ENCODE data around the gene CDX1.

Gene CDX1

DNA sequence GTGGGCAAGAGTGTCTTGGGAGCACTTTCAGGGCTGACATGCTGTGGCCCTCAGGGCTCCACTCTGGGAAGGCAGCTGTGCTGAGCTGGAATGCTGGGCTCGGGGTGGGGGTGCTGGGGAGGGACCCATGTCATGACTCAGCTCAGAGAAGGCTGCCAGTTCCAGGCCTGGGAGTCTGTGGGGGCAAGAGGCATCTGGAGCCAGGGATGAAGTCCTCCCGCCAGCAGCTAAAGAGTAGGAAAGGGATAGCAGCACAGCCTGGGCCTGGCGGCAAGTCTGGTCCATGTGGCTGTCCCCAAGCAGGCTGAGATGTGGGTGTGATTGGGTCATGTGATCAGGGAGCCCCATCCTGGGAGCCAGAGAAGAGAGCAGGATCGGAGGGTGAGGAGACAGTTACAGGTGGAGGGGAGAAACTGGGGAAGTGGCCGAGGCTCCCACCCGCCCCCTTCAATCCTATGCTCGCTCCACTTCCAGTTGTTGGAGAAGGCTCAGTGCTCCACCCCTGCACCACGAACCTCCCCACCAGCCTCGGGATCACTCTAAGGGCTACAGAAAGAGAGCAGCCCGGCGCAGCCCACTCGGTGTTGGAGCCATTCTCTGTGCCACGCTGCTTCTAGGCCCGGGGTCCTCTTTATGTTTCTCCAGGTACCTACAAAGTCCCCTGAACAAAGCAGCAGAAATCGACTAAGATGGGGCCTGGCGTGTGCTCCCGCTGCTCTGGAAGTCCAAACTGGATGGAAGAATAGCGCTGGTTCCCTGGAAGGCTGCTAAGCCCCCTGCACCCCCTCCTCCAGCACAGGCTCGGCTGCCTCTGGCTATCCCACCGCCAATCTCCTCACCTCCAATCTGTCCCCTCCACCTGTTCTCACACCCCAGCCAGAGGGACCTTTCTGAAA is 23.0 kb upstream of the CDX1 start:
- Histone ChIP-seq H3K27ac (ENCODE audit: low read depth, low read length) (peak overlapping the region; percentile 80), H3K36me3 (ENCODE audit: control insufficient read depth, insufficient read depth, low read length) (no peaks in the 10 kb centered on the region), H3K27me3 (ENCODE audit: control insufficient read depth, insufficient read depth, low read length) (no peaks in the 10 kb centered on the region), H3K4me3 (ENCODE audit: low read length) (peak overlapping the region; percentile 34), H3K9ac (ENCODE audit: low read length) (no peak overlapping the region), H3K4me1 (ENCODE audit: control insufficient read depth, insufficient read depth, low read length) (peaks cover 52% of the 10 kb centered on the region)

DNA sequence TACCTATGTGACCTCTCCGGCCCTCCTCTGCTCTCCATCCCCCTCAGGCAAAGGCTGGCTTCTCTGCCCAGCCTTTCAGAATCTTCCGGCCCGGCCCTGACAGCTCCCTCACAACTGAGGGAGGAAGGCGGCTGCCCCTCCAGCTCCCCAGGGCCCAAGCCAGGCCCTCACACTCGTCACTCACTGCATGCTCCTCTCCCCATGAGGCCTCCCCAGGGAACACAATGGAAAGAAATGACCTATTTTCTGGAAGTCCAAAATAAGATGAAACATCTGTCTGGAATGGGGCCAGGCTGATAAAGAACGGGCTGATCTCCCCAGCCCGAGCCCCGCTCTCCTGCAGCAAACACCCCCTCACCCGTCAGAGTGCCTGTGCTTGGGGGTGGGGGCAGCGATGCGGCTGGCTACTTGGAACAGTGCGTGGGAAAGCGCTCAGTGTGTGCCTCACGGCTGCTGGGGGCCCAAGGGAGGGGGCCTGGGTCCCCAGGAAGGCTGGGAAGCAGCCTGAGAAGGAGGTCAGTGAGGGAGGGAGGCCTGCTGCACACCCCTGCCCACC is 22.3 kb upstream of the CDX1 start:
- H3K4me3 ChIP-seq (ENCODE audit: low read length) = peak overlapping the region; percentile 34
- H3K36me3 ChIP-seq (ENCODE audit: control insufficient read depth, insufficient read depth, low read length) = no peaks in the 10 kb centered on the region
- no peak overlapping the region for H3K9ac ChIP-seq (ENCODE audit: low read length)
- peaks cover 45% of the 10 kb centered on the region for H3K4me1 ChIP-seq (ENCODE audit: control insufficient read depth, insufficient read depth, low read length)
- no peaks in the 10 kb centered on the region for H3K27me3 ChIP-seq (ENCODE audit: control insufficient read depth, insufficient read depth, low read length)
- H3K27ac ChIP-seq (ENCODE audit: low read depth, low read length) = peak overlapping the region; percentile 80

DNA sequence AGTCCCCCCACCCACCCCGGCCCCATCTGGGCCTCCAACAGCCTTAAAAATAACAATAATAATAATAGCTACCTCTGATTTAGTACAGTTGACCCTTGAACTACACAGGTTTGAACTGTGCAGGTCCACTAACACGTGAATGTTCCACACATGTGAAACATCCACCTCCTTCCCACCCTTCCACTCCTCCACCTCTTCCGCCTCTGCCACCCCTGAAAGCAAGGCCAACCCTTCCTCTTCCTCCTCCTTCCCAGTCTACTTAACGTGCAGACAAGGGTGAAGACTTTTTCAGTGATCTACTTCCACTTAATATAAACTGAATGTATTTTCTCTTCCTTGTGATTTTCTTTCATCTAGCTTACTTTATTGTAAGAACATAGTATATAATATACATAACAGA is 21.7 kb upstream of the CDX1 start:
- peaks cover 42% of the 10 kb centered on the region for H3K4me1 ChIP-seq (ENCODE audit: control insufficient read depth, insufficient read depth, low read length)

GRCh38 chr5:150146235-150146634 is 20.3 kb upstream of the CDX1 start:
- Histone ChIP-seq H3K27ac (ENCODE audit: low read depth, low read length) (no peak overlapping the region), H3K9ac (ENCODE audit: low read length) (no peak overlapping the region), H3K36me3 (ENCODE audit: control insufficient read depth, insufficient read depth, low read length) (no peaks in the 10 kb centered on the region), H3K4me1 (ENCODE audit: control insufficient read depth, insufficient read depth, low read length) (peaks cover 31% of the 10 kb centered on the region), H3K4me3 (ENCODE audit: low read length) (no peak overlapping the region), H3K27me3 (ENCODE audit: control insufficient read depth, insufficient read depth, low read length) (no peaks in the 10 kb centered on the region)

More for the DNA sequence above, 21.7 kb upstream of the CDX1 start:
- Histone ChIP-seq H3K27me3 (ENCODE audit: control insufficient read depth, insufficient read depth, low read length) (no peaks in the 10 kb centered on the region), H3K9ac (ENCODE audit: low read length) (no peak overlapping the region), H3K4me3 (ENCODE audit: low read length) (no peak overlapping the region), H3K36me3 (ENCODE audit: control insufficient read depth, insufficient read depth, low read length) (no peaks in the 10 kb centered on the region), H3K27ac (ENCODE audit: low read depth, low read length) (peak overlapping the region; percentile 80)

GRCh38 chr5:150146862-150147601 is 19.5 kb upstream of the CDX1 start:
- no peak overlapping the region for H3K9ac ChIP-seq (ENCODE audit: low read length)
- peaks cover 23% of the 10 kb centered on the region for H3K4me1 ChIP-seq (ENCODE audit: control insufficient read depth, insufficient read depth, low read length)
- no peak overlapping the region for H3K4me3 ChIP-seq (ENCODE audit: low read length)
- H3K27me3 ChIP-seq (ENCODE audit: control insufficient read depth, insufficient read depth, low read length) = no peaks in the 10 kb centered on the region
- no peak overlapping the region for H3K27ac ChIP-seq (ENCODE audit: low read depth, low read length)
- no peaks in the 10 kb centered on the region for H3K36me3 ChIP-seq (ENCODE audit: control insufficient read depth, insufficient read depth, low read length)

- Histone ChIP-seq H3K4me3 (ENCODE audit: low read length) (no peak overlapping the region), H3K4me1 (ENCODE audit: control insufficient read depth, insufficient read depth, low read length) (peaks cover 18% of the 10 kb centered on the region), H3K9ac (ENCODE audit: low read length) (no peak overlapping the region), H3K36me3 (ENCODE audit: control insufficient read depth, insufficient read depth, low read length) (no peaks in the 10 kb centered on the region), H3K27ac (ENCODE audit: low read depth, low read length) (no peak overlapping the region), H3K27me3 (ENCODE audit: control insufficient read depth, insufficient read depth, low read length) (no peaks in the 10 kb centered on the region)
Observed at GRCh38 chr5:150147670-150148069, 18.9 kb upstream of the CDX1 start.

- no peak overlapping the region for H3K27ac ChIP-seq (ENCODE audit: low read depth, low read length)
- peaks cover 11% of the 10 kb centered on the region for H3K4me1 ChIP-seq (ENCODE audit: control insufficient read depth, insufficient read depth, low read length)
- no peak overlapping the region for H3K9ac ChIP-seq (ENCODE audit: low read length)
- no peak overlapping the region for H3K4me3 ChIP-seq (ENCODE audit: low read length)
- H3K27me3 ChIP-seq (ENCODE audit: control insufficient read depth, insufficient read depth, low read length) = no peaks in the 10 kb centered on the region
- no peaks in the 10 kb centered on the region for H3K36me3 ChIP-seq (ENCODE audit: control insufficient read depth, insufficient read depth, low read length)
Observed at GRCh38 chr5:150148117-150148927, 18.3 kb upstream of the CDX1 start.

DNA sequence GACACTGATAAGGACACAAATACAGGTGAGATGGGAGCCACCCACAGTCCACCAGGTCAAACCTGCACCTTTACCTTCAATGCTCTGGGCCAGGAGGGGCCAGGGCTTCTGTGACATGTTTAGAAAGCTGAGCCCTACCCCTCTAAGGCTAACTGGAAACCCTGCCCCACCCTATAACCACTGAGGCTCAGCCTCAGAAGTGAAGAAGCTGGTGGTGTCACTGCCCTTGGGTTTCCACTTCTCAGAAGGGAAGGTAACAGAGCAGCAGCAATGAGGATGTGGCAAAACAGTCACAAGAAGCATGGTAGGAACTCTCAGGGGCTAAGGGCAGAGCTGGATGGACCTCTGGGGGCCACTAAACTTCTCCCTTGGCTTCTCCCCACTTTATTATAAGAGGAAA is 17.0 kb upstream of the CDX1 start:
- Histone ChIP-seq H3K27ac (ENCODE audit: low read depth, low read length) (no peak overlapping the region), H3K4me1 (ENCODE audit: control insufficient read depth, insufficient read depth, low read length) (peaks cover 2% of the 10 kb centered on the region), H3K27me3 (ENCODE audit: control insufficient read depth, insufficient read depth, low read length) (no peaks in the 10 kb centered on the region), H3K9ac (ENCODE audit: low read length) (no peak overlapping the region), H3K36me3 (ENCODE audit: control insufficient read depth, insufficient read depth, low read length) (no peaks in the 10 kb centered on the region), H3K4me3 (ENCODE audit: low read length) (no peak overlapping the region)

DNA sequence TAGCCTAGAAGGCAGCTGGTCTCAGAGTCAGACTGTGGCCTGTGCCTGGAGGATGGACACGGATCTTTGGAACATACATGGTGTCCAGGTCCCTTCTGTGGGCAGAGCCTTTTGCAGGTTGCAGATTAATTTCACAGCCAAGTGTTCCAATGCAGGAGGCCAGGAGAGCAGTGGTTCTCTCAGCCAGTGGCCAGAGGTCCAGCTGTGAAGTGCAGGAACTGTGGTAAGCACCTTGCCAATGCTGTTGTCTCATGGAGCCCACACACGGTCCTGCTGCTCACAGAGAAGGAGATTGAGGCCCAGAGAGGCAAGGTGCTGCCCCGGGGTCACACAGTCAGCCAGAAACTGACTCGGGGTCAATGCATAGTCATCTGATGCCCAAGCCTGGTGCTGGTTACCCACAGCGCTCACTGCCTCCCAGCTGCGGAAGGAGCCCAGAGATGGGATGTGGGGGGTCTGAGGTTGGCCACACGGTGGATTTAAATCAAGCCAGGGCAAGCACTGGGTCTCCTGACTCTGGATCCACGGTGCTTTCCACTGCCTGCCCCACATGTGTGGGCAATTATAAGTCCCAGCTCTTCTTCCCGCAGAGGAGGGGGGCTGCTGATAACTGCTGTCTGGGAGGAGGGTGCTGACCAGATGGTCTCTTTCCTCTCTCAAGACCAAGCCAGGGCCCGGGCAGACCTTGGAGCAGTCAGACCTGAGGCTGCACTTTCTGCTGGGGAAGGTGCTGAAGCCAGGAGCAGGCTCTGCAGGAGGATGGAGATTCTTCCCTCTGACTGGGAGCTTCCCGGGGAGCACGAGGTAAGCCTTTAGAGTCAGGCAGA is 13.7 kb upstream of the CDX1 start:
- no peaks in the 10 kb centered on the region for H3K27me3 ChIP-seq (ENCODE audit: control insufficient read depth, insufficient read depth, low read length)
- no peak overlapping the region for H3K27ac ChIP-seq (ENCODE audit: low read depth, low read length)
- no peak overlapping the region for H3K9ac ChIP-seq (ENCODE audit: low read length)
- H3K36me3 ChIP-seq (ENCODE audit: control insufficient read depth, insufficient read depth, low read length) = no peaks in the 10 kb centered on the region
- H3K4me1 ChIP-seq (ENCODE audit: control insufficient read depth, insufficient read depth, low read length) = peaks cover 10% of the 10 kb centered on the region
- peak overlapping the region; percentile 67 for H3K4me3 ChIP-seq (ENCODE audit: low read length)

GRCh38 chr5:150153483-150153882 is 13.1 kb upstream of the CDX1 start:
- H3K4me3 ChIP-seq (ENCODE audit: low read length) = peak overlapping the region; percentile 67
- H3K4me1 ChIP-seq (ENCODE audit: control insufficient read depth, insufficient read depth, low read length) = peaks cover 10% of the 10 kb centered on the region
- H3K27ac ChIP-seq (ENCODE audit: low read depth, low read length) = no peak overlapping the region
- no peaks in the 10 kb centered on the region for H3K27me3 ChIP-seq (ENCODE audit: control insufficient read depth, insufficient read depth, low read length)
- H3K9ac ChIP-seq (ENCODE audit: low read length) = no peak overlapping the region
- no peaks in the 10 kb centered on the region for H3K36me3 ChIP-seq (ENCODE audit: control insufficient read depth, insufficient read depth, low read length)

DNA sequence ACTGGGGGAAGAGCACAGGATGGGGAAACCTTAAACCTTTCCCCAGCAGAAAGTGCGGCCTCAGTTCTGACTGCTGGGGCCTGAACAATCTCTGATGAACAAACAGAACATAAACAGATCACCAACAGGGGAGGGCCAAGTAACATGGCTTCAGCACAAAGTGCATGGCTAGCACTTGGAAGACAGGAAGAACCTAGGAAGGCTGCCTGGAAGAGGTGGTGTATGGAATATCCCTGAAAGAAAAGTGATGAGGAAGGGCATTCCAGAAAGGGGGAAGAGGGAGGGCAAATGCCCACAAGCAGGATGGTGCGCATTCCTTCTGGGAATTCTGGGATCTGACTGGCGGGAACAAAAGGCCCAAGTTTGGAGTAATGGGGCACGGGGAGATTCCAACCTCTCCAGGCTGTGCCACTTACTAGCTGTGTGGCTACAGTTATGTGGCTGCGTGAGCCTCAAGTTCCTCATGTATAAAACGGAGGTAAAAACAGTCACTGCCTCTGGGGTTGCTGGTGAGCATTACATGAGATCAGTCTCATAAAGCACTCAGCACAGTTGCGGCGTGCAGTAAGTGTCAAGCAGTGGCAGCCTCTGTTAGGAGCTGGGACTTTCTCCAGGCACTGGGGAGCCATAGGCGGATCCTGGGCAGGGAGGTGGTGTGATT is 12.5 kb upstream of the CDX1 start:
- H3K9ac ChIP-seq (ENCODE audit: low read length) = no peak overlapping the region
- H3K36me3 ChIP-seq (ENCODE audit: control insufficient read depth, insufficient read depth, low read length) = no peaks in the 10 kb centered on the region
- H3K4me1 ChIP-seq (ENCODE audit: control insufficient read depth, insufficient read depth, low read length) = peaks cover 10% of the 10 kb centered on the region
- H3K4me3 ChIP-seq (ENCODE audit: low read length) = peak overlapping the region; percentile 67
- H3K27me3 ChIP-seq (ENCODE audit: control insufficient read depth, insufficient read depth, low read length) = no peaks in the 10 kb centered on the region
- H3K27ac ChIP-seq (ENCODE audit: low read depth, low read length) = peak overlapping the region; percentile 68
